Measurements from ENCODE around the gene ASIC4. TPM values are rescaled to one million over a fixed set of nuclear protein-coding genes. Genes with fewer than 3 reads are reported as not detected.

The ASIC4 gene
- total and polyA plus RNA-seq, 12 donors, result 0.15 to 0.43 (median 0.20) TPM; not detected in 7

GRCh38 chr2:219545295-219545942 lies 31.1 kb downstream of the ASIC4 start:
- no peak for TF ChIP-seq CTCF (IDR thresholded peaks at IDR 0.05)
- intact Hi-C loops (cut with DNase I), result loop anchor here in 1 of 10 donors (2.0 kb wide), 1 partner anchor 143 kb away; no protein-coding TSS in a partner anchor
- WGBS, 2 donors, result 92 to 93% methylated on average over 3 of the region's 3 CpGs

GRCh38 chr2:219545943-219546352 lies 31.7 kb downstream of the ASIC4 start:
- no peak overlapping the region for H3K4me3 ChIP-seq
- no peak for ATAC-seq
- intact Hi-C loops (cut with DNase I), result loop anchor here in 1 of 10 donors (2.0 kb wide), 1 partner anchor 143 kb away; no protein-coding TSS in a partner anchor
- peaks cover 0 to 71% (median 6%) of the 10 kb centered on the region in 7 donors for H3K27me3 ChIP-seq
- no peak overlapping the region for H3K27ac ChIP-seq
- H3K4me1 ChIP-seq, result peaks cover 4 to 35% (median 28%) of the 10 kb centered on the region in 9 donors
- H3K36me3 ChIP-seq, result peaks cover 0 to 17% (median 4%) of the 10 kb centered on the region in 9 donors
- no peaks in the 10 kb centered on the region for H3K9me3 ChIP-seq
- TF ChIP-seq CTCF (IDR thresholded peaks at IDR 0.05), result no peak
- WGBS, 2 donors, result 72% methylated on average over 4 of the region's 4 CpGs
- DNase-seq, result no peak

More at GRCh38 chr2:219545295-219545942, 31.1 kb downstream of the ASIC4 start:
- DNase-seq (no peak), ATAC-seq (no peak)
- H3K36me3 ChIP-seq, result peaks cover 0 to 22% (median 9%) of the 10 kb centered on the region in 9 donors
- H3K4me3 ChIP-seq, result no peak overlapping the region
- H3K27ac ChIP-seq, result no peak overlapping the region
- H3K9me3 ChIP-seq, result no peaks in the 10 kb centered on the region
- peaks cover 0 to 67% (median 7%) of the 10 kb centered on the region in 7 donors for H3K27me3 ChIP-seq
- peaks cover 4 to 35% (median 28%) of the 10 kb centered on the region in 9 donors for H3K4me1 ChIP-seq

GRCh38 chr2:219547621-219548020 lies 33.3 kb downstream of the ASIC4 start:
- H3K4me3 ChIP-seq, result no peak overlapping the region
- TF ChIP-seq CTCF (IDR thresholded peaks at IDR 0.05), result no peak
- peaks cover 0 to 11% (median 0%) of the 10 kb centered on the region in 9 donors for H3K36me3 ChIP-seq
- H3K9me3 ChIP-seq, result no peaks in the 10 kb centered on the region
- H3K27me3 ChIP-seq, result peaks cover 0 to 71% (median 11%) of the 10 kb centered on the region in 7 donors
- no peak for ATAC-seq
- H3K27ac ChIP-seq, result no peak overlapping the region
- intact Hi-C loops (cut with DNase I), result no loop called here
- no peak for DNase-seq
- 96% methylated on average over 26 of the region's 26 CpGs for WGBS, 2 donors
- H3K4me1 ChIP-seq, result peaks cover 8 to 33% (median 27%) of the 10 kb centered on the region in 9 donors

- intact Hi-C loops (cut with DNase I), result no loop called here
- no peaks in the 10 kb centered on the region for H3K9me3 ChIP-seq
- peaks cover 0 to 73% (median 24%) of the 10 kb centered on the region in 7 donors for H3K27me3 ChIP-seq
- ATAC-seq (no peak), DNase-seq (no peak)
- peaks cover 0 to 11% (median 0%) of the 10 kb centered on the region in 9 donors for H3K36me3 ChIP-seq
- WGBS, 2 donors, result 93% methylated on average over 18 of the region's 18 CpGs
- no peak overlapping the region for H3K27ac ChIP-seq
- H3K4me3 ChIP-seq, result no peak overlapping the region
- TF ChIP-seq CTCF (IDR thresholded peaks at IDR 0.05), result no peak
- H3K4me1 ChIP-seq, result peaks cover 14 to 34% (median 25%) of the 10 kb centered on the region in 9 donors
These were observed 34.7 kb downstream of the ASIC4 start for GRCh38 chr2:219548990-219549389.
